ENCODE results near the gene AIG1.
"Not testable (repeated sequence)": the region's sequence is repeated elsewhere in the genome, so short reads cannot be mapped to it uniquely, and the experiment has no call there.

- TF ChIP-seq POLR2A (IDR thresholded peaks at IDR 0.05; ENCODE audit: low read depth, low read length); TAF1 (IDR thresholded peaks at IDR 0.05; ENCODE audit: borderline replicate concordance, low read depth, low read length): not testable (repeated sequence)
Observed at GRCh38 chr6:143044345-143044744, 16.3 kb upstream of the AIG1 start.

Measured in GM12892 (cell line).